Sigmoid colon (tissue), 7 donors: ENCODE results near the gene YKT6. TPM values are rescaled to one million over a fixed set of nuclear protein-coding genes. Genes with fewer than 3 reads are reported as not detected.

Experiments
- DNase-seq: peaks from one replicate; pipeline ENCODE4 v3.0.0-alpha.2; 2019
- H3K27ac ChIP-seq, 4 donors: fragments of 200-600 bp; sonication (generic); one replicate each; pipeline ENCODE4 v1.5.1; 2016 to 2019; ENCODE audit warnings: mild to moderate bottlenecking in 1 of 4
- H3K27me3 ChIP-seq, 3 donors: fragments of 200-600 bp; sonication (generic); one replicate each; pipeline ENCODE4 v1.5.1; 2019; ENCODE audit warnings: mild to moderate bottlenecking in 1 of 3
- H3K36me3 ChIP-seq, 4 donors: fragments of 200-600 bp; sonication (generic); one replicate each; pipeline ENCODE4 v1.5.1; 2016 to 2019
- H3K4me1 ChIP-seq, 4 donors: fragments of 200-600 bp; sonication (generic); one replicate each; pipeline ENCODE4 v1.5.1; 2017 to 2019
- H3K4me3 ChIP-seq, 4 donors: fragments of 200-600 bp; sonication (generic); one replicate each; pipeline ENCODE4 v1.5.1; 2017 to 2019; ENCODE audit warnings: mild to moderate bottlenecking in 2 of 4, moderate library complexity in 1 of 4
- H3K9me3 ChIP-seq, 4 donors: fragments of 200-600 bp in 3 of 4; sonication (generic) in 3 of 4; one replicate each; pipeline versions ENCODE4 v1.5.1 to v1.6.1; 2013 to 2019
- CTCF ChIP-seq, 4 experiments: fragments of 450-650 bp in 3 of 4; fragments of 200-600 bp in 1 of 4; IDR thresholded peaks; one replicate each; pipeline ENCODE4 v1.5.1; 2016 to 2019; ENCODE audit warnings: antibody characterized with exemption in 4 of 4, mild to moderate bottlenecking in 3 of 4, moderate library complexity in 2 of 4
- EP300 ChIP-seq, 4 donors: sonication (generic); formaldehyde crosslinking; IDR thresholded peaks; one replicate each; pipeline ENCODE4 v1.6.1; 2017; ENCODE audit warnings: antibody characterized with exemption in 4 of 4
- POLR2A ChIP-seq, 2 donors: fragments of 450-650 bp; IDR thresholded peaks; one replicate each; pipeline ENCODE4 v1.6.1; 2016; ENCODE audit warnings: antibody characterized with exemption in 2 of 2, mild to moderate bottlenecking in 2 of 2, moderate library complexity in 2 of 2
- POLR2AphosphoS5 ChIP-seq, 4 donors: sonication (generic); formaldehyde crosslinking; IDR thresholded peaks; one replicate each; pipeline ENCODE4 v1.6.1; 2017; ENCODE audit warnings: antibody characterized with exemption in 4 of 4
- WGBS, 2 donors: extraction: QIAGEN DNeasy Blood & Tissue Kit; methylation state at CpG; one replicate each; pipeline ENCODE4 v1.1.7; 2013; 5-methylcytosine and 5-hydroxymethylcytosine counted together
- intact Hi-C: fragments of 100-400 bp; cut with DNase I; formaldehyde crosslinking; loops from one replicate; pipeline ENCODE4 v1.15.1; 2023
- polyA plus RNA-seq, 3 donors: library from polyadenylated mRNA; stranded (reverse); fragments of 200-250 nt; gene quantifications; one replicate each; pipeline ENCODE4 v1.2.3, GENCODE V29; 2013
- total RNA-seq, 4 donors: library from RNA; depleted of rRNA; stranded (reverse); fragments of >200 nt; gene quantifications; one replicate each; pipeline ENCODE4 v1.1.0, GENCODE V29; 2016
- donor health status: healthy with polysubstance abuse.
- donor health status: Bipolar disorder and iron deficiency.
- donor health status: healthy.

Gene YKT6
- total and polyA plus RNA-seq, 7 donors = 39.2 to 95.5 (median 50.1) TPM

GRCh38 chr7:44193011-44193802 is 7.6 kb upstream of the YKT6 start:
- no peak for DNase-seq

DNA sequence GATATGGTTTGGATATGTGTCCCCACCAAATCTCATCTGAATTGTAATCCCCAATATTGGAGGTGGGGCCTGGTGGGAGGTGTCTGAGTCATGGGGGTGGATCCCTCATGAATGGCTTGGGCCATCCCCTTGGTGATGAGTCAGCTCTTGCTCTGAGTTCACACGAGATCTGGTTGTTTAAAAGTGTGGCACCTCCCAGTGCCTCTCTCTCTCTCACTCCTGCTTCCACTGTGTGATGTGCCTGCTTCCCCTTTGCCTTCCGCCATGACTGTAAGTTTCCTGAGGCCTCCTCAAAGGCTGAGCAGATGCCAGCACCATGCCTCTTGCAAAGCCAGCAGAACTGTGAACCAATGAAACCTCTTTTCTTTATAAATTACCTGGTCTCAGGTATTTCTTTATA is 6.7 kb upstream of the YKT6 start:
- Histone ChIP-seq H3K4me3 (no peak overlapping the region), H3K27me3 (peaks cover 0 to 23% (median 5%) of the 10 kb centered on the region in 3 donors), H3K27ac (no peak overlapping the region), H3K9me3 (no peaks in the 10 kb centered on the region), H3K4me1 (no peaks in the 10 kb centered on the region), H3K36me3 (no peaks in the 10 kb centered on the region)
- DNase-seq = no peak
- TF ChIP-seq CTCF (IDR thresholded peaks at IDR 0.05) (no peak), POLR2A (IDR thresholded peaks at IDR 0.05) (no peak)
- WGBS, 2 donors = 53 to 66% methylated on average over 2 of the region's 2 CpGs
- intact Hi-C loops = no loop called here

More at GRCh38 chr7:44193011-44193802, 7.6 kb upstream of the YKT6 start:
- Histone ChIP-seq H3K9me3 (no peaks in the 10 kb centered on the region), H3K27me3 (peaks cover 0 to 23% (median 5%) of the 10 kb centered on the region in 3 donors), H3K36me3 (no peaks in the 10 kb centered on the region), H3K4me1 (no peaks in the 10 kb centered on the region), H3K27ac (no peak overlapping the region), H3K4me3 (no peak overlapping the region)
- WGBS, 2 donors = 89 to 94% methylated on average over 7 of the region's 7 CpGs
- no peak for TF ChIP-seq CTCF (IDR thresholded peaks at IDR 0.05)
- TF ChIP-seq POLR2AphosphoS5 (IDR thresholded peaks at IDR 0.05) = no peak
- TF ChIP-seq POLR2A (IDR thresholded peaks at IDR 0.05) = no peak
- no peak for TF ChIP-seq EP300 (IDR thresholded peaks at IDR 0.05)
- intact Hi-C loops = no loop called here

- WGBS, 2 donors = 86 to 89% methylated on average over 3 of the region's 3 CpGs
- no peaks in the 10 kb centered on the region for H3K36me3 ChIP-seq
- no peak overlapping the region for H3K27ac ChIP-seq
- no peak overlapping the region for H3K4me3 ChIP-seq
- TF ChIP-seq POLR2A (IDR thresholded peaks at IDR 0.05) = no peak
- TF ChIP-seq POLR2AphosphoS5 (IDR thresholded peaks at IDR 0.05) = no peak
- TF ChIP-seq EP300 (IDR thresholded peaks at IDR 0.05) = no peak
- no peak for TF ChIP-seq CTCF (IDR thresholded peaks at IDR 0.05)
- intact Hi-C loops = no loop called here
- no peaks in the 10 kb centered on the region for H3K9me3 ChIP-seq
- no peaks in the 10 kb centered on the region for H3K4me1 ChIP-seq
- peak; percentile 15 for DNase-seq
- H3K27me3 ChIP-seq = peaks cover 0 to 23% (median 5%) of the 10 kb centered on the region in 3 donors
Measured at GRCh38 chr7:44194562-44195145, 6.1 kb upstream of the YKT6 start.

GRCh38 chr7:44195889-44196288 is 4.9 kb upstream of the YKT6 start:
- TF ChIP-seq POLR2A (IDR thresholded peaks at IDR 0.05) = no peak
- TF ChIP-seq CTCF (IDR thresholded peaks at IDR 0.05) = no peak
- no peak for TF ChIP-seq EP300 (IDR thresholded peaks at IDR 0.05)
- no peak for TF ChIP-seq POLR2AphosphoS5 (IDR thresholded peaks at IDR 0.05)
- intact Hi-C loops = no loop called here
- no peaks in the 10 kb centered on the region for H3K4me1 ChIP-seq
- peaks cover 0 to 23% (median 5%) of the 10 kb centered on the region in 3 donors for H3K27me3 ChIP-seq
- H3K27ac ChIP-seq = no peak overlapping the region
- no peaks in the 10 kb centered on the region for H3K36me3 ChIP-seq
- H3K9me3 ChIP-seq = no peaks in the 10 kb centered on the region
- H3K4me3 ChIP-seq = no peak overlapping the region
- peak; percentile 17 for DNase-seq
- WGBS, 2 donors = 37 to 57% methylated on average over 1 of the region's 1 CpG
